T-cell (primary cell): ENCODE measurements around the gene IL16. TPM values are rescaled to one million over a fixed set of nuclear protein-coding genes. Genes with fewer than 3 reads are reported as not detected.

Experiments used
- ATAC-seq, 4 experiments: fragments of 200-7000 bp in 3 of 4; fragments of 150-1000 bp in 1 of 4; cut with Tn5 transposase; replicated peaks in 1 of 4; 1 replicate in 3 of 4; 2 replicates in 1 of 4; pipeline ENCODE4 v1.10.0; 2021; ENCODE audit warnings: moderate library complexity in 3 of 4, mild to moderate bottlenecking in 2 of 4, moderate number of reproducible peaks in 1 of 4
- CTCF ChIA-PET, 2 donors: fragments of 300-600 bp; sonication (Branson Sonifier 250); formaldehyde crosslinking; loops; one replicate each; lab custom pipeline; 2022; ENCODE audit warnings: antibody characterized with exemption in 2 of 2; lab: Charles Lee
- POLR2A ChIA-PET, 2 donors: fragments of 300-600 bp; sonication (Branson Sonifier 250); formaldehyde crosslinking; loops; one replicate each; lab custom pipeline; 2022; ENCODE audit warnings: antibody characterized with exemption in 2 of 2; lab: Charles Lee
- DNase-seq, 35 experiments: peaks; one replicate each; pipeline versions ENCODE4 v3.0.0 to v3.0.0-alpha.2; 2013 to 2023
- H3K27ac ChIP-seq: one replicate; pipeline ENCODE4 v1.5.1; 2013; ENCODE audit warnings: low read length
- H3K27me3 ChIP-seq, 2 experiments: replicated peaks in 1 of 2; 1 replicate in 1 of 2; 2 replicates in 1 of 2; pipeline versions ENCODE4 v1.6.1 to v1.7.0; 2013; ENCODE audit warnings: low read length in 1 of 2, mixed read lengths in 1 of 2; ENCODE audit not compliant: control insufficient read depth in 2 of 2, insufficient read depth in 2 of 2; ENCODE audit errors: extremely low read depth in 1 of 2
- H3K36me3 ChIP-seq, 2 donors: 1 replicate in 1 of 2; 2 replicates in 1 of 2; pipeline versions ENCODE4 v1.6.1 to v1.7.0; 2013; ENCODE audit warnings: low read length in 1 of 2; ENCODE audit not compliant: control insufficient read depth in 2 of 2, insufficient read depth in 1 of 2; ENCODE audit errors: extremely low read depth in 1 of 2
- H3K4me1 ChIP-seq, 2 experiments: 1 replicate in 1 of 2; 2 replicates in 1 of 2; pipeline versions ENCODE4 v1.6.1 to v1.7.0; 2013; ENCODE audit warnings: low read length in 2 of 2, mixed read lengths in 1 of 2; ENCODE audit not compliant: insufficient read depth in 2 of 2, control insufficient read depth in 1 of 2; ENCODE audit errors: extremely low read depth in 1 of 2
- H3K4me3 ChIP-seq, 2 donors: 1 replicate in 1 of 2; 2 replicates in 1 of 2; pipeline versions ENCODE4 v1.5.1 to v1.7.0; 2013; ENCODE audit warnings: mild to moderate bottlenecking in 2 of 2, low read length in 1 of 2, moderate library complexity in 1 of 2; ENCODE audit not compliant: control insufficient read depth in 1 of 2; ENCODE audit errors: extremely low read depth in 1 of 2
- H3K9me3 ChIP-seq: 2 replicates; pipeline ENCODE4 v1.7.0; 2013
- H3K27ac Mint-ChIP-seq, 2 donors: one replicate each; pipeline ENCODE4 v1.8.0; 2020 to 2021; ENCODE audit warnings: mild to moderate bottlenecking in 2 of 2, mixed read lengths in 2 of 2
- H3K27me3 Mint-ChIP-seq, 2 donors: one replicate each; pipeline ENCODE4 v1.8.0; 2021 to 2022; ENCODE audit warnings: mixed read lengths in 2 of 2
- H3K36me3 Mint-ChIP-seq: one replicate; pipeline ENCODE4 v1.8.0; 2021; ENCODE audit warnings: mixed read lengths
- H3K4me1 Mint-ChIP-seq, 3 donors: one replicate each; pipeline ENCODE4 v1.8.0; 2020 to 2022; ENCODE audit warnings: mixed read lengths in 3 of 3, mild to moderate bottlenecking in 1 of 3
- H3K4me3 Mint-ChIP-seq, 3 donors: one replicate each; pipeline ENCODE4 v1.8.0; 2020 to 2022; ENCODE audit warnings: mild to moderate bottlenecking in 3 of 3, mixed read lengths in 3 of 3, moderate library complexity in 3 of 3
- H3K9me3 Mint-ChIP-seq, 3 donors: one replicate each; pipeline ENCODE4 v1.8.0; 2020 to 2022; ENCODE audit warnings: mixed read lengths in 3 of 3
- WGBS: methylation state at CpG from one replicate; pipeline ENCODE4 v1.1.5; 2013; ENCODE audit warnings: missing lambda C conversion rate; ENCODE audit not compliant: insufficient coverage; 5-methylcytosine and 5-hydroxymethylcytosine counted together
- total RNA-seq, 35 experiments: library from RNA in 6 of 35; stranded (reverse) in 6 of 35; fragments of 120-200 nt in 1 of 35; gene quantifications; one replicate each; pipeline versions ENCODE4 v1.2.1 to v1.2.4 and lab custom pipeline; 2013 to 2026

Gene IL16
- total RNA-seq, 5 donors from 2014 or later (not counting 1 experiment from before 2014, with no cell fraction given) = 143 to 319 (median 299) TPM

GRCh38 chr15:81336568-81336967 is 139.9 kb downstream of the IL16 start:
- no peaks in the 10 kb centered on the region for H3K36me3 Mint-ChIP-seq

GRCh38 chr15:81337241-81337640 is 140.6 kb downstream of the IL16 start:
- POLR2A ChIA-PET = interaction anchor here in 1 of 2 donors (1.0 kb wide), 1 partner anchor 51 kb away, joined by 4 read pairs; no protein-coding TSS in a partner anchor
- WGBS = 85% methylated on average over 3 of the region's 3 CpGs

More at GRCh38 chr15:81336568-81336967, 139.9 kb downstream of the IL16 start:
- Histone ChIP-seq H3K27ac (no peak overlapping the region), H3K9me3 (no peaks in the 10 kb centered on the region), H3K36me3 (no peaks in the 10 kb centered on the region), H3K4me3 (no peak overlapping the region), H3K27me3 (no peaks in the 10 kb centered on the region), H3K4me1 (peaks cover 0 to 2% of the 10 kb centered on the region in 2 experiments)
- peak in 16 of 35 experiments; percentile 12 to 67 (median 30) for DNase-seq
- peaks cover 0 to 2% of the 10 kb centered on the region in 2 donors for H3K27me3 Mint-ChIP-seq
- no peak overlapping the region for H3K4me3 Mint-ChIP-seq
- 100% methylated on average over 1 of the region's 4 CpGs for WGBS
- no peaks in the 10 kb centered on the region for H3K9me3 Mint-ChIP-seq
- H3K4me1 Mint-ChIP-seq = peaks cover 7 to 25% (median 16%) of the 10 kb centered on the region in 3 donors
- ChIA-PET POLR2A (interaction anchor here (0.7 to 1.0 kb wide), 2 partner anchors 50 to 61 kb away, joined by 3 to 4 read pairs; no protein-coding TSS in a partner anchor), CTCF (interaction anchor here (0.7 to 2.5 kb wide), 6 partner anchors 38 to 70 kb away, joined by 3 to 22 read pairs (median 4); no protein-coding TSS in a partner anchor)
- peak; percentile 57 to 73 (median 67) for ATAC-seq
- H3K27ac Mint-ChIP-seq = no peak overlapping the region

DNA sequence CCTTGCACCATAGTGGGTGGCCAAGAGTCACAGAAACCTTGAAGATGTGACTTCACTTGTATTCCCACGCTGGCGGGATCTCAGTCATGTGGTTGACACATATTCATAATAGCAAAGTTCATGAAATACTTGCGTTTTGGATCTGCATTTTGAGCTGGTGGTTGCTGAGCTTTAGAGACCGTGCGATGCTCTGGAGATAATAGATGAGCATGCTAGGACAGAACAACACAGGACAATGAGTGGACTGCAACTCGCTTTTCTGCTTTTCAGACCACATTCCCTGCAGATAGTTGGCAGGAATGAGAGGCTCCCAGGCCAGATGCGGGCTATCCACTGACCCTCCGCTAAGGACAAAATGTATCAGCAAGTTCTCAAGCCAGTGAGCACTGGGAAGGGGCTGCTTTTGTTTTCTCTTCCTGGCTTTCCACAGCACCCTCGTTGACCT is 141.1 kb downstream of the IL16 start:
- H3K36me3 Mint-ChIP-seq = no peaks in the 10 kb centered on the region
- H3K4me1 ChIP-seq = no peaks in the 10 kb centered on the region
- CTCF ChIA-PET = no interaction called here
- peaks cover 7 to 17% (median 13%) of the 10 kb centered on the region in 3 donors for H3K4me1 Mint-ChIP-seq
- ATAC-seq = no peak
- no peak overlapping the region for H3K4me3 ChIP-seq
- H3K9me3 ChIP-seq = no peaks in the 10 kb centered on the region
- no peaks in the 10 kb centered on the region for H3K36me3 ChIP-seq
- no peak overlapping the region for H3K27ac Mint-ChIP-seq
- no peak for DNase-seq
- POLR2A ChIA-PET = no interaction called here
- no peak overlapping the region for H3K4me3 Mint-ChIP-seq
- H3K9me3 Mint-ChIP-seq = no peaks in the 10 kb centered on the region
- 49% methylated on average over 3 of the region's 9 CpGs for WGBS
- H3K27me3 ChIP-seq = no peaks in the 10 kb centered on the region
- H3K27ac ChIP-seq = no peak overlapping the region
- H3K27me3 Mint-ChIP-seq = peaks cover 0 to 2% of the 10 kb centered on the region in 2 donors

More at GRCh38 chr15:81337241-81337640, 140.6 kb downstream of the IL16 start:
- peaks cover 0 to 2% of the 10 kb centered on the region in 2 donors for H3K27me3 Mint-ChIP-seq
- Histone ChIP-seq H3K27me3 (no peaks in the 10 kb centered on the region), H3K36me3 (no peaks in the 10 kb centered on the region), H3K27ac (no peak overlapping the region), H3K4me3 (no peak overlapping the region), H3K4me1 (no peaks in the 10 kb centered on the region), H3K9me3 (no peaks in the 10 kb centered on the region)
- no peak overlapping the region for H3K27ac Mint-ChIP-seq
- H3K4me3 Mint-ChIP-seq = no peak overlapping the region
- peaks cover 7 to 18% (median 13%) of the 10 kb centered on the region in 3 donors for H3K4me1 Mint-ChIP-seq
- H3K9me3 Mint-ChIP-seq = no peaks in the 10 kb centered on the region
- no peak for DNase-seq
- CTCF ChIA-PET = interaction anchor here (0.7 to 2.5 kb wide), 6 partner anchors 38 to 71 kb away, joined by 3 to 22 read pairs (median 4); no protein-coding TSS in a partner anchor
- no peaks in the 10 kb centered on the region for H3K36me3 Mint-ChIP-seq
- no peak for ATAC-seq

DNA sequence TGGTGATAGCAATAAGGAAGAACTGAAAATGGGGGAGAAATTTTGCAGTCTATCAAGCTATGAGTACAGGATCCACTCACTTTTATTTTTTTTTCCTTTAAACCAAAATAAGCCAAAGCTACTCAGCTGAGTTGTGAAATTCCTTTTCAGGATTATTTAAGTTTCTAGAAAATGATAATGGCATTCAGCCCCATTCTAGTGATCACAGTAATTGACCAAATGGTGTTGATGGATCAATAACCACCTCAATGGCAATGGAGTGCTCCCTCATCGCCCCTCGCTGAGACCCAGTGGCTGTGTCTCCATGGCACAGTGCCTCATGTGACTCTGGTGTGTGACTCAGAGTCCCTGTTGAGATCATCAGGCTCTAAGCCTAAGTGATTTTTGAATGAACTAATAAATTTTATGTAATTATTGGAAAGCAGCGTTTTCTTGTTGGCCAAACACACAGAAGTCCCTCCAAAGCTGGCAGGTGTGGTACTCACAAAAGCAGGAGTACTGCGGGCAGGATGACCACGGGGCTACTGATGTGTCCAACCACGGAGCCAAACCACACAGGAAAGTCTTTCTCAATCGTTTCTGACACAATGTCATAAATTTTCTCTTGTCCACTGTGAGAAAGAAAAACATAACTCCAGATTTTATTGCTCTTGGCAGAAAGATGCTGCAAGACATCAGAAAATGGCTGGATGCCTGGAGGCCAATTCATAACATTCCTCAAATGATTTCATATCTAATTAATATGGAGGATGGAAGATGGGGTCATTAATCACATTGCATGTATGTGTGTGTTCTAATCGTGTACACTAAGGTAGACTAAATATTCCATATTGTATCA is 141.7 kb downstream of the IL16 start:
- Mint-ChIP-seq H3K4me3 (no peak overlapping the region), H3K36me3 (no peaks in the 10 kb centered on the region), H3K27ac (no peak overlapping the region), H3K4me1 (peaks cover 7 to 15% (median 7%) of the 10 kb centered on the region in 3 donors), H3K9me3 (no peaks in the 10 kb centered on the region), H3K27me3 (peaks cover 0 to 2% of the 10 kb centered on the region in 2 donors)
- Histone ChIP-seq H3K4me1 (no peaks in the 10 kb centered on the region), H3K9me3 (no peaks in the 10 kb centered on the region), H3K36me3 (no peaks in the 10 kb centered on the region), H3K27ac (no peak overlapping the region), H3K4me3 (no peak overlapping the region), H3K27me3 (no peaks in the 10 kb centered on the region)
- ATAC-seq (no peak), DNase-seq (no peak)
- ChIA-PET CTCF (interaction anchor here in 1 of 2 donors (1.5 kb wide), 1 partner anchor 72 kb away, joined by 6 read pairs; no protein-coding TSS in a partner anchor), POLR2A (no interaction called here)
- 66% methylated on average over 4 of the region's 8 CpGs for WGBS

- DNase-seq (no peak), ATAC-seq (no peak)
- no peaks in the 10 kb centered on the region for H3K4me1 ChIP-seq
- H3K4me3 ChIP-seq = no peak overlapping the region
- no peaks in the 10 kb centered on the region for H3K27me3 ChIP-seq
- Mint-ChIP-seq H3K9me3 (no peaks in the 10 kb centered on the region), H3K27me3 (peaks cover 0 to 2% of the 10 kb centered on the region in 2 donors), H3K4me3 (no peak overlapping the region), H3K27ac (no peak overlapping the region), H3K4me1 (peaks cover 4 to 12% (median 5%) of the 10 kb centered on the region in 3 donors), H3K36me3 (no peaks in the 10 kb centered on the region)
- H3K27ac ChIP-seq = no peak overlapping the region
- CTCF ChIA-PET = interaction anchor here in 1 of 2 donors (1.5 kb wide), 1 partner anchor 73 kb away, joined by 6 read pairs; no protein-coding TSS in a partner anchor
- no peaks in the 10 kb centered on the region for H3K9me3 ChIP-seq
- WGBS = 97% methylated on average over 5 of the region's 5 CpGs
- POLR2A ChIA-PET = interaction anchor here in 1 of 2 donors (0.6 kb wide), 1 partner anchor 91 kb away, joined by 8 read pairs; no protein-coding TSS in a partner anchor
- no peaks in the 10 kb centered on the region for H3K36me3 ChIP-seq
These were observed 142.6 kb downstream of the IL16 start for GRCh38 chr15:81339321-81339720.

DNA sequence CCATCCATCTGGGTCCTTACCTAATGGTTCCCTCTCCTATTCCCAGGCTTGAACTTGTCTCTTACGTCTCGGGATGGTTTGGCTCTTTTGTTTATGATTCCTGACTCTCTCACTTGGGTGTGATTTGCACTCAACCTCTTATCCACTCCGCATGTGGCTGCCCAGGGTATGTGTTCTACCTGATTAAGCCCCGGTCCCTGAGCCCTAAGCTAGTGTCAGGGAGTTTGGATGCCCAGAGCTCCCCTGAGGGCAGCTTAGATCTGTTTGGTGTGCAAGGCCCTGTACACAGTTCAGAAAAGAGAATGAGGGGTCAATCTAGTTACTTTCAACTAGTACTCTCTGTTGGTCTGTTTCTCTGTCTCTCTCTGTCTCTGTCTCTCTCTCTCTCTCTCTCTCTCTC is 143.2 kb downstream of the IL16 start:
- H3K4me1 Mint-ChIP-seq = peaks cover 4 to 8% (median 5%) of the 10 kb centered on the region in 3 donors
- Histone ChIP-seq H3K27me3 (no peaks in the 10 kb centered on the region), H3K9me3 (no peaks in the 10 kb centered on the region), H3K36me3 (no peaks in the 10 kb centered on the region), H3K4me1 (no peaks in the 10 kb centered on the region), H3K4me3 (no peak overlapping the region), H3K27ac (no peak overlapping the region)
- ATAC-seq (no peak), DNase-seq (no peak)
- 80% methylated on average over 1 of the region's 4 CpGs for WGBS
- no peaks in the 10 kb centered on the region for H3K9me3 Mint-ChIP-seq
- H3K4me3 Mint-ChIP-seq = no peak overlapping the region
- peaks cover 0 to 2% of the 10 kb centered on the region in 2 donors for H3K27me3 Mint-ChIP-seq
- ChIA-PET CTCF (interaction anchor here in 1 of 2 donors (1.5 kb wide), 1 partner anchor 74 kb away, joined by 6 read pairs; no protein-coding TSS in a partner anchor), POLR2A (interaction anchor here in 1 of 2 donors (0.6 kb wide), 1 partner anchor 91 kb away, joined by 8 read pairs; no protein-coding TSS in a partner anchor)
- H3K27ac Mint-ChIP-seq = no peak overlapping the region
- no peaks in the 10 kb centered on the region for H3K36me3 Mint-ChIP-seq
